Body of pancreas (tissue), 4 donors: ENCODE results near the gene GLRA2. TPM values are rescaled to one million over a fixed set of nuclear protein-coding genes. Genes with fewer than 3 reads are reported as not detected.

Source experiments
- ATAC-seq: fragments of 150-250 bp; one replicate; pipeline ENCODE4 v1.9.1; 2016
- DNase-seq, 4 donors: peaks; one replicate each; pipeline ENCODE4 v3.0.0-alpha.2; 2019
- H3K27ac ChIP-seq, 4 donors: fragments of 200-600 bp; sonication (generic); 1 replicate in 3 of 4; 2 replicates in 1 of 4; pipeline versions ENCODE4 v1.5.1 to v1.6.1; 2016 to 2019; ENCODE audit warnings: mild to moderate bottlenecking in 1 of 4, mixed read lengths in 1 of 4, moderate library complexity in 1 of 4
- H3K27me3 ChIP-seq, 2 donors: fragments of 200-600 bp; sonication (generic); one replicate each; pipeline ENCODE4 v1.6.0; 2016; ENCODE audit warnings: mild to moderate bottlenecking in 1 of 2
- H3K36me3 ChIP-seq, 2 donors: fragments of 200-600 bp; sonication (generic); replicated peaks in 1 of 2; 2 replicates each; pipeline ENCODE4 v1.5.1; 2016; ENCODE audit warnings: low read depth in 2 of 2; ENCODE audit not compliant: insufficient read depth in 1 of 2
- H3K4me1 ChIP-seq: fragments of 200-600 bp; sonication (generic); one replicate; pipeline ENCODE4 v1.6.0; 2016
- H3K4me3 ChIP-seq, 2 donors: fragments of 200-600 bp; sonication (generic); 1 replicate in 1 of 2; 2 replicates in 1 of 2; pipeline ENCODE4 v1.5.1; 2016 to 2019
- H3K9me3 ChIP-seq, 3 donors: fragments of 200-600 bp; sonication (generic); 1 replicate in 2 of 3; 2 replicates in 1 of 3; pipeline ENCODE4 v1.5.1; 2016
- CTCF ChIP-seq, 7 experiments: fragments of 450-650 bp in 4 of 7; fragments of 200-600 bp in 3 of 7; sonication (generic) in 3 of 7; IDR thresholded peaks; one replicate each; pipeline ENCODE4 v1.5.1; 2016 to 2019; ENCODE audit warnings: antibody characterized with exemption in 7 of 7
- POLR2A ChIP-seq, 3 donors: fragments of 450-650 bp; IDR thresholded peaks; one replicate each; pipeline ENCODE4 v1.6.1; 2016; ENCODE audit warnings: antibody characterized with exemption in 3 of 3, mild to moderate bottlenecking in 2 of 3
- WGBS, 2 donors: methylation state at CpG; one replicate each; pipeline ENCODE4 v1.1.5; 2017; 5-methylcytosine and 5-hydroxymethylcytosine counted together
- intact Hi-C: fragments of 100-400 bp; cut with DNase I; formaldehyde crosslinking; loops from one replicate; pipeline ENCODE4 v1.15.1; 2023
- total RNA-seq, 2 donors: library from RNA; depleted of rRNA; stranded (reverse); fragments of >200 nt; gene quantifications; one replicate each; pipeline ENCODE4 v1.1.0, GENCODE V29; 2016

GLRA2 gene
- total RNA-seq, 2 donors from 2014 or later: not detected

GRCh38 chrX:14509325-14510057 is 19.8 kb upstream of the GLRA2 start:
- no peak for ATAC-seq
- no peaks in the 10 kb centered on the region for H3K4me1 ChIP-seq
- H3K4me3 ChIP-seq: no peak overlapping the region
- DNase-seq: no peak
- H3K27me3 ChIP-seq: no peaks in the 10 kb centered on the region
- intact Hi-C loops: no loop called here
- no peaks in the 10 kb centered on the region for H3K9me3 ChIP-seq
- H3K36me3 ChIP-seq: no peaks in the 10 kb centered on the region
- no peak overlapping the region for H3K27ac ChIP-seq
- TF ChIP-seq POLR2A (IDR thresholded peaks at IDR 0.05) (no peak), CTCF (IDR thresholded peaks at IDR 0.05) (no peak)
- 57 to 61% methylated on average over 4 of the region's 4 CpGs for WGBS, 2 donors

- H3K36me3 ChIP-seq: no peaks in the 10 kb centered on the region
- ATAC-seq: no peak
- TF ChIP-seq CTCF (IDR thresholded peaks at IDR 0.05) (peak in 6 of 7 experiments; percentile 6 to 43 (median 27)), POLR2A (IDR thresholded peaks at IDR 0.05) (no peak)
- WGBS, 2 donors: 4 to 14% methylated on average over 9 to 14 of the region's 14 CpGs
- intact Hi-C loops: no loop called here
- peak; percentile 42 to 69 (median 46) for DNase-seq
- H3K4me3 ChIP-seq: no peak overlapping the region
- no peak overlapping the region for H3K27ac ChIP-seq
- no peaks in the 10 kb centered on the region for H3K9me3 ChIP-seq
- no peaks in the 10 kb centered on the region for H3K27me3 ChIP-seq
- no peaks in the 10 kb centered on the region for H3K4me1 ChIP-seq
These were observed 577 bp upstream of the GLRA2 start for GRCh38 chrX:14528629-14529289.

DNA sequence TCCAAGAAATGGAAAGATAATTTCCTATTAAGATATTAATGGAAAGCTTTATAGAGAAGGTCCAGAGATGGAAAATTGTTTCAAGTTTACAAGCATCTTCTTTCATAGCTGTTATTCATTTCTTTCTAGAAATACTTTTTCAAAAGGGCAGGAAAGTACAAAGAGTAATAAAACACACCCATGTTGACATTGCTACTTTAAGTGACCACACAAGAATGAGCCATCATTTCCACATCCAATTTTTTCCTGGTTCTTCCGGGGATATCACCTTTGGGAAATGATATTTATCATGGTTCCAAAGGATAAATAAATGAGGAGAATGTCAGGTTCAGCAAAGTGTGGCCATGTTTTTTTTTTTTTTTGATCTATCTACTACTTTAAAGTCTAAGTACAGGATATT is 4.5 kb downstream of the GLRA2 start:
- ATAC-seq: no peak

DNA sequence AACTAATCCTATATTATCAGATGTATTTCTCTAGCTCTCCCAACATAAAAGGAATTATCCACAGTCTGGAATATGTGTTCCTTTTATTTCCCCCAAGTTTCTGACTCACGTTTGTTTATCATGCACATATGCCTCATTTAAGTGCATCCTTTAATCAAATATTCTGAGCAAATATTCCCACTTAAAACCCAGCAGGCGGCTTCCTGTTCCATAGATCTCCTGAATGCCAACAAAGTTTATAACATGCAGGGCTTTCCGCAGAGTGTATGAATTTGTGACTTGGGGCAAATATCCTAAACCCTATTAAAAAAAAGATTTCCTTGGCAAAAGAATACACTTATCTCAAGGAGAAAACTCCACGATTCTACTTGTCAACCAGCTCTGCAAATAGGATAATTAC is 16.9 kb downstream of the GLRA2 start:
- Histone ChIP-seq H3K9me3 (no peaks in the 10 kb centered on the region), H3K36me3 (no peaks in the 10 kb centered on the region), H3K27ac (no peak overlapping the region), H3K27me3 (no peaks in the 10 kb centered on the region), H3K4me1 (no peaks in the 10 kb centered on the region), H3K4me3 (no peak overlapping the region)
- WGBS, 2 donors: 42 to 44% methylated on average over 4 of the region's 4 CpGs
- DNase-seq (no peak), ATAC-seq (no peak)
- no peak for TF ChIP-seq POLR2A (IDR thresholded peaks at IDR 0.05)
- TF ChIP-seq CTCF (IDR thresholded peaks at IDR 0.05): no peak
- intact Hi-C loops: no loop called here

More for the DNA sequence above, 4.5 kb downstream of the GLRA2 start:
- no peak for TF ChIP-seq POLR2A (IDR thresholded peaks at IDR 0.05)
- TF ChIP-seq CTCF (IDR thresholded peaks at IDR 0.05): no peak
- intact Hi-C loops: no loop called here
- WGBS, 2 donors: 17 to 47% methylated on average over 1 of the region's 1 CpG
- Histone ChIP-seq H3K27ac (no peak overlapping the region), H3K9me3 (no peaks in the 10 kb centered on the region), H3K4me1 (no peaks in the 10 kb centered on the region), H3K36me3 (no peaks in the 10 kb centered on the region), H3K27me3 (no peaks in the 10 kb centered on the region), H3K4me3 (no peak overlapping the region)
- DNase-seq: no peak
